Memory B cell (primary cell): ENCODE data around the gene STIM1.
A peak's percentile ranks its signal among the peaks of the same experiment; 100 is the strongest.

Experiments
- ATAC-seq: fragments of 150-1000 bp; cut with Tn5 transposase; 2 replicates; pipeline ENCODE4 v1.10.0; 2021; ENCODE audit warnings: low read depth, mild to moderate bottlenecking, moderate library complexity
- DNase-seq, 2 donors: peaks; one replicate each; pipeline ENCODE4 v3.0.0; 2022; ENCODE audit warnings: low spot score in 2 of 2
- H3K27ac Mint-ChIP-seq: one replicate; pipeline ENCODE4 v1.8.0; 2022; ENCODE audit warnings: mild to moderate bottlenecking, moderate library complexity, mixed read lengths
- H3K27me3 Mint-ChIP-seq: one replicate; pipeline ENCODE4 v1.8.0; 2022; ENCODE audit warnings: mixed read lengths
- H3K36me3 Mint-ChIP-seq: one replicate; pipeline ENCODE4 v1.8.0; 2022; ENCODE audit warnings: mild to moderate bottlenecking, mixed read lengths
- H3K4me1 Mint-ChIP-seq: one replicate; pipeline ENCODE4 v1.8.0; 2022; ENCODE audit warnings: mixed read lengths
- H3K4me3 Mint-ChIP-seq: one replicate; pipeline ENCODE4 v1.8.0; 2022; ENCODE audit warnings: mild to moderate bottlenecking, moderate library complexity, mixed read lengths
- H3K9me3 Mint-ChIP-seq: one replicate; pipeline ENCODE4 v1.8.0; 2022; ENCODE audit warnings: mixed read lengths

STIM1 gene

GRCh38 chr11:3913921-3914320 lies 58.5 kb downstream of the STIM1 start:
- no peaks in the 10 kb centered on the region for H3K9me3 Mint-ChIP-seq
- peaks cover 1% of the 10 kb centered on the region for H3K36me3 Mint-ChIP-seq
- ATAC-seq, result no peak

GRCh38 chr11:3914805-3915204 lies 59.3 kb downstream of the STIM1 start:
- peak overlapping the region; percentile 8 for H3K4me3 Mint-ChIP-seq
- ATAC-seq (peak; percentile 86), DNase-seq (no peak)
- no peaks in the 10 kb centered on the region for H3K9me3 Mint-ChIP-seq
- peaks cover 45% of the 10 kb centered on the region for H3K4me1 Mint-ChIP-seq
- H3K27ac Mint-ChIP-seq, result peak overlapping the region; percentile 78
- H3K36me3 Mint-ChIP-seq, result peaks cover 1% of the 10 kb centered on the region
- H3K27me3 Mint-ChIP-seq, result no peaks in the 10 kb centered on the region

More at GRCh38 chr11:3913921-3914320, 58.5 kb downstream of the STIM1 start:
- H3K4me1 Mint-ChIP-seq, result peaks cover 45% of the 10 kb centered on the region
- DNase-seq, result no peak
- H3K27ac Mint-ChIP-seq, result peak overlapping the region; percentile 54
- H3K4me3 Mint-ChIP-seq, result no peak overlapping the region
- H3K27me3 Mint-ChIP-seq, result no peaks in the 10 kb centered on the region

- H3K27ac Mint-ChIP-seq, result no peak overlapping the region
- H3K36me3 Mint-ChIP-seq, result no peaks in the 10 kb centered on the region
- H3K27me3 Mint-ChIP-seq, result no peaks in the 10 kb centered on the region
- no peaks in the 10 kb centered on the region for H3K9me3 Mint-ChIP-seq
- no peak overlapping the region for H3K4me3 Mint-ChIP-seq
- peaks cover 40% of the 10 kb centered on the region for H3K4me1 Mint-ChIP-seq
- ATAC-seq, result no peak
- DNase-seq, result no peak
These were observed 61.5 kb downstream of the STIM1 start for GRCh38 chr11:3916962-3917361.

GRCh38 chr11:3920148-3920852 lies 64.8 kb downstream of the STIM1 start:
- Mint-ChIP-seq H3K36me3 (peaks cover 3% of the 10 kb centered on the region), H3K4me1 (peaks cover 25% of the 10 kb centered on the region), H3K27ac (no peak overlapping the region), H3K4me3 (no peak overlapping the region), H3K9me3 (no peaks in the 10 kb centered on the region), H3K27me3 (no peaks in the 10 kb centered on the region)
- ATAC-seq (peak; percentile 34), DNase-seq (no peak)

GRCh38 chr11:3922056-3922455 lies 66.6 kb downstream of the STIM1 start:
- no peaks in the 10 kb centered on the region for H3K27me3 Mint-ChIP-seq
- H3K27ac Mint-ChIP-seq, result no peak overlapping the region
- no peak for DNase-seq
- H3K9me3 Mint-ChIP-seq, result no peaks in the 10 kb centered on the region
- H3K4me1 Mint-ChIP-seq, result peaks cover 25% of the 10 kb centered on the region
- peaks cover 3% of the 10 kb centered on the region for H3K36me3 Mint-ChIP-seq
- no peak overlapping the region for H3K4me3 Mint-ChIP-seq
- no peak for ATAC-seq

- Mint-ChIP-seq H3K27me3 (no peaks in the 10 kb centered on the region), H3K36me3 (peaks cover 3% of the 10 kb centered on the region), H3K27ac (no peak overlapping the region), H3K9me3 (no peaks in the 10 kb centered on the region), H3K4me3 (no peak overlapping the region), H3K4me1 (peaks cover 17% of the 10 kb centered on the region)
- ATAC-seq, result no peak
- no peak for DNase-seq
These were observed 70.0 kb downstream of the STIM1 start for GRCh38 chr11:3925513-3925912.

GRCh38 chr11:3926458-3927095 lies 71.1 kb downstream of the STIM1 start:
- Mint-ChIP-seq H3K27me3 (no peaks in the 10 kb centered on the region), H3K4me1 (peaks cover 20% of the 10 kb centered on the region), H3K36me3 (peaks cover 6% of the 10 kb centered on the region), H3K4me3 (no peak overlapping the region), H3K9me3 (no peaks in the 10 kb centered on the region), H3K27ac (peak overlapping the region; percentile 87)
- DNase-seq, result no peak
- no peak for ATAC-seq

- ATAC-seq (peak; percentile 4), DNase-seq (no peak)
- no peaks in the 10 kb centered on the region for H3K9me3 Mint-ChIP-seq
- H3K36me3 Mint-ChIP-seq, result peaks cover 6% of the 10 kb centered on the region
- no peak overlapping the region for H3K4me3 Mint-ChIP-seq
- peaks cover 20% of the 10 kb centered on the region for H3K4me1 Mint-ChIP-seq
- H3K27me3 Mint-ChIP-seq, result no peaks in the 10 kb centered on the region
- H3K27ac Mint-ChIP-seq, result peak overlapping the region; percentile 87
These were observed 71.8 kb downstream of the STIM1 start for GRCh38 chr11:3927129-3927796.

- Mint-ChIP-seq H3K4me3 (no peak overlapping the region), H3K9me3 (no peaks in the 10 kb centered on the region), H3K27ac (peak overlapping the region; percentile 87), H3K27me3 (no peaks in the 10 kb centered on the region), H3K4me1 (peaks cover 26% of the 10 kb centered on the region), H3K36me3 (peaks cover 5% of the 10 kb centered on the region)
- DNase-seq (no peak), ATAC-seq (no peak)
These were observed 73.8 kb downstream of the STIM1 start for GRCh38 chr11:3929232-3929631.

GRCh38 chr11:3929649-3930048 lies 74.2 kb downstream of the STIM1 start:
- DNase-seq (no peak), ATAC-seq (no peak)
- Mint-ChIP-seq H3K9me3 (no peaks in the 10 kb centered on the region), H3K27me3 (no peaks in the 10 kb centered on the region), H3K36me3 (peaks cover 7% of the 10 kb centered on the region), H3K4me1 (peaks cover 31% of the 10 kb centered on the region), H3K4me3 (no peak overlapping the region), H3K27ac (no peak overlapping the region)

GRCh38 chr11:3932698-3933097 lies 77.2 kb downstream of the STIM1 start:
- no peak for ATAC-seq
- Mint-ChIP-seq H3K9me3 (no peaks in the 10 kb centered on the region), H3K4me3 (no peak overlapping the region), H3K36me3 (peaks cover 11% of the 10 kb centered on the region), H3K4me1 (peaks cover 36% of the 10 kb centered on the region), H3K27me3 (no peaks in the 10 kb centered on the region), H3K27ac (no peak overlapping the region)
- DNase-seq, result no peak

GRCh38 chr11:3933165-3933628 lies 77.7 kb downstream of the STIM1 start:
- Mint-ChIP-seq H3K4me1 (peaks cover 32% of the 10 kb centered on the region), H3K9me3 (no peaks in the 10 kb centered on the region), H3K36me3 (peaks cover 11% of the 10 kb centered on the region), H3K4me3 (no peak overlapping the region), H3K27ac (no peak overlapping the region), H3K27me3 (no peaks in the 10 kb centered on the region)
- ATAC-seq, result no peak
- no peak for DNase-seq

GRCh38 chr11:3934658-3935057 lies 79.2 kb downstream of the STIM1 start:
- peaks cover 11% of the 10 kb centered on the region for H3K36me3 Mint-ChIP-seq
- H3K27me3 Mint-ChIP-seq, result no peaks in the 10 kb centered on the region
- no peak overlapping the region for H3K4me3 Mint-ChIP-seq
- ATAC-seq, result no peak
- peak overlapping the region; percentile 22 for H3K27ac Mint-ChIP-seq
- DNase-seq, result no peak
- peaks cover 32% of the 10 kb centered on the region for H3K4me1 Mint-ChIP-seq
- H3K9me3 Mint-ChIP-seq, result no peaks in the 10 kb centered on the region

- H3K27me3 Mint-ChIP-seq, result no peaks in the 10 kb centered on the region
- DNase-seq (no peak), ATAC-seq (no peak)
- no peak overlapping the region for H3K4me3 Mint-ChIP-seq
- peaks cover 16% of the 10 kb centered on the region for H3K36me3 Mint-ChIP-seq
- H3K27ac Mint-ChIP-seq, result no peak overlapping the region
- H3K9me3 Mint-ChIP-seq, result no peaks in the 10 kb centered on the region
- peaks cover 43% of the 10 kb centered on the region for H3K4me1 Mint-ChIP-seq
These were observed 81.1 kb downstream of the STIM1 start for GRCh38 chr11:3936517-3936916.
